GM12801 (cell line): ENCODE data around the gene NFATC2IP.

Experiments
- CTCF ChIP-seq: IDR thresholded peaks from one replicate; pipeline ENCODE4 v1.5.1; 2011; ENCODE audit warnings: control low read depth; ENCODE audit not compliant: insufficient read length; ENCODE audit errors: extremely low read depth

Gene NFATC2IP

GRCh38 chr16:28964072-28964471, 13.3 kb downstream of the NFATC2IP start:
- TF ChIP-seq CTCF, result no peak

- no peak for TF ChIP-seq CTCF
Measured at GRCh38 chr16:28964496-28964895, 13.8 kb downstream of the NFATC2IP start.

- TF ChIP-seq CTCF, result no peak
Measured at GRCh38 chr16:28967156-28967555, 16.4 kb downstream of the NFATC2IP start.

- no peak for TF ChIP-seq CTCF
Measured at GRCh38 chr16:28974007-28974436, 23.3 kb downstream of the NFATC2IP start.

- TF ChIP-seq CTCF, result no peak
Measured at GRCh38 chr16:28974437-28975157, 23.9 kb downstream of the NFATC2IP start, which contains the start of gene SPNS1. SPNS1 (plus strand) TSS chr16:28974778; CDS start chr16:28975152, 374 bp downstream.

- TF ChIP-seq CTCF, result no peak
Measured at GRCh38 chr16:28975158-28975599, 24.4 kb downstream of the NFATC2IP start.

GRCh38 chr16:28977703-28978662, 27.2 kb downstream of the NFATC2IP start:
- no peak for TF ChIP-seq CTCF
